Fibroblast of skin of right biceps (primary cell): ENCODE data around the gene MICAL3.

ENCODE experiments used
- DNase-seq: peaks from one replicate; pipeline ENCODE4 v3.0.0-alpha.2; 2013

Gene MICAL3

GRCh38 chr22:17738386-17739128 lies 285.8 kb downstream of the MICAL3 start:
- no peak for DNase-seq
